Skeletal muscle satellite cell (primary cell): ENCODE measurements around the gene MX1.
"Not testable (repeated sequence)": the region's sequence is repeated elsewhere in the genome, so short reads cannot be mapped to it uniquely, and the experiment has no call there.

ENCODE experiments used
- H3K27me3 ChIP-seq: 2 replicates; pipeline ENCODE4 v1.7.0; 2013; ENCODE audit warnings: low read length; ENCODE audit not compliant: control insufficient read depth, insufficient read depth
- H3K36me3 ChIP-seq: 2 replicates; pipeline ENCODE4 v1.7.0; 2013; ENCODE audit warnings: mild to moderate bottlenecking, control low read depth, low read length; ENCODE audit not compliant: insufficient read depth
- H3K4me1 ChIP-seq: 2 replicates; pipeline ENCODE4 v1.7.0; 2013; ENCODE audit warnings: low read length; ENCODE audit not compliant: control insufficient read depth, insufficient read depth
- H3K4me2 ChIP-seq: 2 replicates; pipeline ENCODE4 v1.7.0; 2013; ENCODE audit warnings: mild to moderate bottlenecking, low read length
- H3K4me3 ChIP-seq: 2 replicates; pipeline ENCODE4 v1.7.0; 2013; ENCODE audit warnings: low read length
- H3K9ac ChIP-seq: 2 replicates; pipeline ENCODE4 v1.7.0; 2013; ENCODE audit warnings: mild to moderate bottlenecking, low read depth, low read length, moderate library complexity
- H3K9me3 ChIP-seq: replicated peaks from 2 replicates; pipeline ENCODE4 v1.7.0; 2013; ENCODE audit warnings: mild to moderate bottlenecking, control low read depth, low read length

MX1 gene

DNA sequence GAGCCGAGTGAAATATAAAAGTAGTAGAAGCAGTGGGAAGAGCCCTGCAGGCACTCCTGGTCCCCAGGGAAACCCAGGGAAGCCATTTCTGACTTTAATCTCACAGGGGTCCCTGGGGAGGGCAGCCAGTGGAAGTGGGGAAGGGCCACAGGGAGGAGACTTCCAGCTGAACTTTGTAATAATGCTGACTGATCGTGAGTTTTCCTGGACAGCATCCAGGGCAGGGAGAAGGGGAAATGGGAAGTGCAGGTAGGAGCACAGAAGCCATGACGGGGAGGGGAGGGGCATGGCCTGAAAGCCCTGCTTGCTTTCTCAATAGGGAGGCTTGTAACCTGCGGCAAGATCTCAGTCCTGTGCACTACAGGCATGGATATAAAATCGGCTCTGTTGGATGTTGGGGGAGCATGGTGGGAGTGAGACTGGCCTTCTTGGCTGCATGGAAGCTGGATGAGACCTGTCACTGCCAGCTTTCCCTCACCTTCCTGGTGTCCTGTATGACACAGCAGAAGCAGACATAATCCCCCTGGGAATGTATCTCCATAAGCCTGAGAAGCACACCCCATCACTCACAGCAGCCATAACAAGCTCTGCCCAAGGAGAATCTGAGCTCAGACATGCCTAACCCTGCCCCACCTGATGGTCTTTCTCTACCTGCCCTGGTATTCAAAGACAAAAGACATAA lies 15.1 kb upstream of the MX1 start:
- peaks cover 14% of the 10 kb centered on the region for H3K27me3 ChIP-seq
- H3K9me3 ChIP-seq = no peaks in the 10 kb centered on the region

DNA sequence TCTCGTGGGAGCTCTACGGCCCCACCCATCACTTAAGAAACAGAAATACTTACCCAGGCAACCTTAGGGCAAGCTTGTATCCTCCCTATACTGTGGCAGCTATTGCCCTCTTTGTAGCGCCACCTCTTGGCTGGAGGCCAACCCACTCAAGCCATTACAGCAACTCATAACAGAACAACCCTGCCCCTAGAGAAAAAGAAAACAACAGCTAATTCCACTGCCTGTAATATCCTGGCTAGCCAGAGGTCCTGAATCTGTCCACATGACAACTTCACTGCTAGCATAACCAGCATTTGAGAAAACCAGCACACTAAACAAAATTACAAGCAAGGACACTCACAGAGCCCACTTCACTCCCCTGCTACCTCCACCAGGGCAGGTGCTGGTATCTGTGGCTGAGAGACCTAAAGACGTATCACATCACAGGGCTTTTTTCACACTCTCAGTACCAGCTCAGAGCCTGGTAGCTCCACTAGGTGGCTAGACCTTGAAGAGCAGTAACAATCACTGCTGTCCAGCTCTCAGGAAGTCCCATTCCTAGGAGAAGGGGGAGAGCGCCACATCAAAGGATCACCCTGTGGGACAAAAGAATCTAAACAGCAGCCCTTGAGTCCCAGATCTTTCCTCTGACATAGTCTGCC lies 14.5 kb upstream of the MX1 start:
- H3K36me3 ChIP-seq = no peaks in the 10 kb centered on the region
- H3K4me2 ChIP-seq = no peak overlapping the region
- H3K4me1 ChIP-seq = no peaks in the 10 kb centered on the region
- no peaks in the 10 kb centered on the region for H3K9me3 ChIP-seq
- peaks cover 14% of the 10 kb centered on the region for H3K27me3 ChIP-seq
- H3K4me3 ChIP-seq = no peak overlapping the region
- H3K9ac ChIP-seq = no peak overlapping the region

More for the DNA sequence above, 15.1 kb upstream of the MX1 start:
- H3K36me3 ChIP-seq = no peaks in the 10 kb centered on the region
- no peaks in the 10 kb centered on the region for H3K4me1 ChIP-seq
- H3K4me3 ChIP-seq = no peak overlapping the region
- H3K4me2 ChIP-seq = no peak overlapping the region
- H3K9ac ChIP-seq = no peak overlapping the region

DNA sequence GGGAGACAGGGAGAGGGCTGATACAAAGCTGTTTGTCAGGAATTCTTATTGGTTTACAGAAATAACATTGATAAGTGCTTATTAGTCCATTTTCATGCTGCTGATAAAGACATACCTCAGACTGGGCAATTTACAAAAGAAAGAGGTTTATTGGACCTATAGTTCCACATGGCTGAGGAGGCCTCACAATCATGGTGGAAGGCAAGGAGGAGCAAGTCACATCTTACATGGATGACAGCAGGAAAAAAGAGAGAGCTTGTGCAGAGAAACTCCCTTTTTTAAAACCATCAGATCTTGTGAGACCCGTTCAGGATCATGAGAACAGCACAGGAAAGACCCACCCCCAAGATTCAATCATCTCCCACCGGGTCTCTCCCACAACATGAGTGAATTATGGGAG lies 8.5 kb upstream of the MX1 start:
- not testable (repeated sequence) for H3K36me3 ChIP-seq, H3K9ac ChIP-seq, H3K9me3 ChIP-seq, H3K4me1 ChIP-seq, H3K4me2 ChIP-seq, H3K27me3 ChIP-seq, H3K4me3 ChIP-seq

DNA sequence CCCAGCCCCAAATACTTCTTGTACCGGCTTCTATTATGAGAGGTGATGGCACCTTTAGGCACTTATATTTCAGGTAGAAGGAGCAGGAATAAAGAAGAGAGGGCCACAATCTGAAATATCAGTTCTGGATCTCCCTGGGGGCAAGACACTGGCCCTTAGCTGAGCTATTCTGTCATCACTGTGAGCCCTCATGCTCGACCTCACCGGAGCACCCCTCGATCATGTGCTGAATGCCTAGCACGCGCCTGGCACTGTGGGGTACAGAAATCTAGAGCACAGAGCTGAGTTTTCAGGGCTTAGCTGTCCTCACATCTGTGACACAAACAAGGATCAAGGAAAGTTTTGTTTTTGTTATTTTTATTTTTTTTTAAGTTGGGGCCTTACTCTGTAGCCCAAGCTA lies 7.6 kb upstream of the MX1 start:
- Histone ChIP-seq H3K4me3 (no peak overlapping the region), H3K9ac (no peak overlapping the region), H3K4me2 (no peak overlapping the region), H3K9me3 (no peaks in the 10 kb centered on the region), H3K36me3 (no peaks in the 10 kb centered on the region), H3K4me1 (no peaks in the 10 kb centered on the region), H3K27me3 (no peaks in the 10 kb centered on the region)

- Histone ChIP-seq H3K9ac (no peak overlapping the region), H3K27me3 (no peaks in the 10 kb centered on the region), H3K4me2 (no peak overlapping the region), H3K36me3 (no peaks in the 10 kb centered on the region), H3K4me1 (no peaks in the 10 kb centered on the region), H3K4me3 (no peak overlapping the region), H3K9me3 (no peaks in the 10 kb centered on the region)
Measured at GRCh38 chr21:41418956-41419680, 6.9 kb upstream of the MX1 start.

DNA sequence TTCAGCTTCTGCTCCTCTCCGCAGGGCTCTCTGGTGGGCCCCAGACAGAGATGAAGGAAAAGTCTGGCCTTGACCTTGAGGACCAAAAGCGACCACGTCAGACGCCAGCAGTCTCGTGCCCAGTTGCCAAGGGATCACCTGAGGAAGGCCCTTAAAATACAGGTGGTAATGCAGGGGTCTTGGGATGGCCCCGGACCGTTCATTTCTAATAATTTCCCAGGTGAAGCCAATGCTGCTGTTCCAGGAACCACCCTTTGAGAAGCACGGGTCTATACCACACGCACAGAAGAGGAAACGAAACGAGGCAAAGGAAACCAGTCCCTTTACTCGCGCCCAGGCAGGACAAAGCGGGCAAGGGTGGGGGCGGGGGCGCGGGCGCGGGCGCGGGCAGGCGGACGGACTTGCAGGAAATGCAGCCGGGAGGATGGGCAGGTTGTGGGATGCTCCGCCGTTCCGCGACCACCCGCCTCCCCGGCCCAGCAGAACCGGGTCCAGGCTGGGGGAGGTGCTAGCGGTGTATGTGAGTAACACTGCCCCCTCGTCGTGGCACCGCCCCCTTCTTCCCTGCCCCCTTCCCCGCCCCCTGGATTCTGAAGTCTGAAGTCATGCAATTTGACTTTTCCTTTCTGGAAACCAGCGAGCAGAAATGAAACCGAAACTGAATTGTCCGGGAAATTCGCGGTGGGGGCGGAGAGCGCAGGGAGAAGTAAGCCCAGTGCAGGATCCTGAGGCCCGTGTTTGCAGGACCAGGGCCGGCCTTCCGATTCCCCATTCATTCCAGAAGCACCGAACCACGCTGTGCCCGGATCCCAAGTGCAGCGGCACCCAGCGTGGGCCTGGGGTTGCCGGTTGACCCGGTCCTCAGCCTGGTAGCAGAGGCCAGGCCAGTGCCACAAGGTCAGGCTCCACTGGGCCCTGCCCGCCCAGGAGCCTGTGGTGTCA lies 5.8 kb upstream of the MX1 start:
- no peaks in the 10 kb centered on the region for H3K4me1 ChIP-seq
- H3K9me3 ChIP-seq = no peaks in the 10 kb centered on the region
- H3K4me2 ChIP-seq = peak overlapping the region; percentile 99
- peak overlapping the region; percentile 86 for H3K9ac ChIP-seq
- peak overlapping the region; percentile 93 for H3K4me3 ChIP-seq
- H3K27me3 ChIP-seq = no peaks in the 10 kb centered on the region
- H3K36me3 ChIP-seq = no peaks in the 10 kb centered on the region

GRCh38 chr21:41420998-41421397 lies 5.0 kb upstream of the MX1 start:
- H3K4me1 ChIP-seq, H3K27me3 ChIP-seq, H3K9me3 ChIP-seq, H3K36me3 ChIP-seq: not testable (repeated sequence)
- H3K4me3 ChIP-seq = peak overlapping the region; percentile 93
- peak overlapping the region; percentile 86 for H3K9ac ChIP-seq
- H3K4me2 ChIP-seq = peak overlapping the region; percentile 99

DNA sequence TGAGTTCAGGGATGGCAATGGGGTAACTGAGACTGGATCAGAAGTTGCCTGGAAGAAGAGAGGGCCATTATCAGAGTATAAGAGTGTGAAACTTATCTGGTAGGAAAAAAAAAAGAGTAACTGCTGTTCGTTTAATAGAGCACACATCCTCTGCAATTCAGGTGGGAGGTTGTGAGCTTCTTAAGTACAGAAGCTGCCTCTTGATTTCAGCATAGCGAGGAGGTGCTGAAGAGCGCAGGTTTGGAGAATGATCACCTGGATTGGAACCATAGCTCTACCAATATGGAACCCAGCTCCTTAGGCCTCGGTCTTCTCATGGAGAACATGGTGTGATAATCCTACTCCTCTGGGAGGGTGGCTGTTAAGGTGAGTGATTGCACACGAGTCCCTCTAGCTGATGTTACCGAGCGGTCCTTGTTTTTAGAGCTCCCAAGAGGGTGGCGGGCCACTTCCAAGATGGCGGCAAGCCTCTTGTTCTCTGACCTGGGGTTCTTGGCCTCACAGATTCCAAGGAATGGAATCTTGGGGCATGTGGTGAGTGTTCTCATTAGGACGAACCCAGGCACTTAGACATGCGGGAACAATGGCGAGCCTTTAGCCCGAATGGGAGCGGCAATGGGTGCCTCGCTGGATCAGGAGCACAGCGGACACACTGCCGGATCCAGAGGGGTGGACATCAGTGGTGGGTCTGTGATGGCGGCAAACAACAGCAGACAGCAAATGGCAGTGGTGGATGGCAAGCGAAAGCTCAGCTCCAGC lies 3.3 kb upstream of the MX1 start:
- Histone ChIP-seq H3K9ac (no peak overlapping the region), H3K27me3 (peaks cover 19% of the 10 kb centered on the region), H3K4me1 (peaks cover 4% of the 10 kb centered on the region), H3K9me3 (no peaks in the 10 kb centered on the region), H3K4me2 (no peak overlapping the region), H3K4me3 (no peak overlapping the region), H3K36me3 (no peaks in the 10 kb centered on the region)

DNA sequence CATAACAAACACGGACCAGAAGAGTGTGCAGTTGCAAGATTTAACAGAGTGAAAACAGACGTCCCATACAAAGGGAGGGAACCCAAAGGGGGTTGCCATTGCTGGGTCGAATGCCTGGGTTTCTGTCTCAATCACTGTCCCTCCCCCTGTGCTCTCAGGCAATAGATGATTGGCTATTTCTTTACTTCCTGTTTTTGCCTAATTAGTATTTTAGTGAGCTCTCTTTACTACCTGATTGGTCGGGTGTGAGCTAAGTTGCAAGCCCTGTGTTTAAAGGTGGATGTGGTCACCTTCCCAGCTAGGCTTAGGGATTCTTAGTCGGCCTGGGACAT lies 2.8 kb upstream of the MX1 start:
- not testable (repeated sequence) for H3K4me3 ChIP-seq, H3K36me3 ChIP-seq, H3K4me2 ChIP-seq, H3K9me3 ChIP-seq, H3K4me1 ChIP-seq, H3K9ac ChIP-seq
- peaks cover 23% of the 10 kb centered on the region for H3K27me3 ChIP-seq

- Histone ChIP-seq H3K27me3 (peaks cover 33% of the 10 kb centered on the region), H3K4me1 (peaks cover 4% of the 10 kb centered on the region), H3K9ac (no peak overlapping the region), H3K4me2 (peak overlapping the region; percentile 97), H3K36me3 (no peaks in the 10 kb centered on the region), H3K9me3 (no peaks in the 10 kb centered on the region), H3K4me3 (peak overlapping the region; percentile 71)
Measured at GRCh38 chr21:41425588-41425953, 468 bp upstream of the MX1 start.
